Measurements from ENCODE around the gene TINAGL1.

Gene TINAGL1

GRCh38 chr1:31596737-31597097, 20.4 kb downstream of the TINAGL1 start:
- no peak overlapping the region for H3K4me3 ChIP-seq (ENCODE audit: low read depth, low read length)
- no peak for DNase-seq (ENCODE audit: low read depth)
- no peak for TF ChIP-seq CTCF (IDR thresholded peaks at IDR 0.05; ENCODE audit: control insufficient read depth, extremely low read depth, insufficient read depth)

DNA sequence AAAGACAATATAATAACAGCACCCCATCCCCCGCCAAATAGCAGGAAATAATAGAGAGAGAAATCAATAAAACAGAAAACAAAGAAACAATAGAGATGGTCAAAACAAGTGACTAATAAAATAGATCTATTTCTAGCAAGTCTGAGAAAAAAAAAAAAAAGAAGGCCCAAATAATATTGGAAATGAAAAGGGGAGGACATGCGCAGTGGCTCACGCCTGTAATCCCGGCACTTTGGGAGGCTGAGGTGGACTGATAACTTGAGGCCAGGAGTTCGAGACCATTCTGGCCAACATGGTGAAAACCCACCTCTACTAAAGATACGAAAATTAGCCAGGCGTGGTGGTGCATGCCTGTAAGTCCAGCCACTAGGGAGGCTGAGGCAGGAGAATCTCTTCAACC, 22.7 kb downstream of the TINAGL1 start:
- no peak overlapping the region for H3K4me3 ChIP-seq (ENCODE audit: low read depth, low read length)
- DNase-seq (ENCODE audit: low read depth): no peak
- TF ChIP-seq CTCF (IDR thresholded peaks at IDR 0.05; ENCODE audit: control insufficient read depth, extremely low read depth, insufficient read depth): no peak

DNA sequence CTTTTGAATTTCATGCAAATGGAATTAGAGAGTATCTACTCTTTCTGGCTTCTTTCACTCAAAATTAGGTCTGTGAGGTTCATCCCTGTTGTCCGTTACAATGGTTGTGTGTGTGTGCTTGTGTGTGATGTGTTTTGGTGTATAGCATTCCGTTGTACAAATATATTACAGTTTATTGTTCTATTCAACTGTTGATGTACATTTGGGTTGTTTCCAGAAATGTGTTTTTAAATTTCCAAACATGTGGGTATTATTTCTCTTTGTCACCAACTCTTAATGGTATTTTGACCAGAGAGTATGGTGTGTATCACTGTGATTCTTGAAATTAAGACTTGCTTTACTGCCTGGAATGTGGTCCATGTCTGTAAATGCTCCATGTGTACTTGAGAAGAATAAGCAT, 24.3 kb downstream of the TINAGL1 start:
- no peak overlapping the region for H3K4me3 ChIP-seq (ENCODE audit: low read depth, low read length)
- TF ChIP-seq CTCF (IDR thresholded peaks at IDR 0.05; ENCODE audit: control insufficient read depth, extremely low read depth, insufficient read depth): no peak
- DNase-seq (ENCODE audit: low read depth): no peak

DNA sequence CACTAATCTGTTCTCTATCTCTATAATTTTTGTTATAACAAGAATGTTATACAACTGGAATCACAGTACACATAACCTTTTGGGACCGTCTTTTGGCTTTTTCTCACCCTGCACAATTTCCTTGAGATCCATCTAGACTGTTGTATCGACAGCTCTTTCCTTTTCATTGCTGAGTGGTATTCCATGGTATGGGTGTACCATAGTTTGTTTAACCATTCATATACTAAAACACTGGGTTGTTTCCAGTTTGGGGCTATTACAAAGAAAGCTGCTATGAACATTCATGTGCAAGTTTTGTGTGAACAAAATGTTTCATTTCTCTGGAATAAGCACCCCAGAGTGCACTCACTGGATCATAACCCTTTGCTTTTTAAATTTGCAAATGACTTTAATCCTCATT, 25.8 kb downstream of the TINAGL1 start:
- H3K4me3 ChIP-seq (ENCODE audit: low read depth, low read length): no peak overlapping the region
- TF ChIP-seq CTCF (IDR thresholded peaks at IDR 0.05; ENCODE audit: control insufficient read depth, extremely low read depth, insufficient read depth): no peak
- no peak for DNase-seq (ENCODE audit: low read depth)

DNA sequence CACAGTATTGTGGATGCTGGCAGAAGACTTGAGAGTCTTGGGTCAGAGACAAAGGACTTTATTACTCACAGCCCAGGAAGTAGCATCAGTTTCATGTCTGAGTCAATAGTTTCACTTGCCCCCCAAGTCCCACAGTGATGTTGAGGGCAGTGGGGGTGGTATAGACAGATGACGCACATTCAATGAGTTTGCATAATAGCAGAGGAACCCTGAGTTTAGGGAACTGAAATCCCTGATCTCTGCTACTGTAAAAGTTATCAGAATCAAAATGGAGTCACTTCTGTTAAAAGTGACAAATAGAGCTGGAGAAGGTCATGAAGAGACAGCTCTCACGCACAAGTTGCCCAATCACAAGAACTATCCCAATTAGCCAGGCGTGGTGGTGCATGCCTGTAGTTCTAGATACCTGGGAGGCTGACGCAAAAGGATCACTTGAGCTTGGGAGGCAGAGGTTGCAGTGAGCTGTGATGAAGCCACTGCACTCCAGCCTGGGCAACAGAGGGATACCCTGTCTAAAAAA, 29.7 kb downstream of the TINAGL1 start:
- H3K4me3 ChIP-seq (ENCODE audit: low read depth, low read length): no peak overlapping the region
- no peak for TF ChIP-seq CTCF (IDR thresholded peaks at IDR 0.05; ENCODE audit: control insufficient read depth, extremely low read depth, insufficient read depth)
- no peak for DNase-seq (ENCODE audit: low read depth)

DNA sequence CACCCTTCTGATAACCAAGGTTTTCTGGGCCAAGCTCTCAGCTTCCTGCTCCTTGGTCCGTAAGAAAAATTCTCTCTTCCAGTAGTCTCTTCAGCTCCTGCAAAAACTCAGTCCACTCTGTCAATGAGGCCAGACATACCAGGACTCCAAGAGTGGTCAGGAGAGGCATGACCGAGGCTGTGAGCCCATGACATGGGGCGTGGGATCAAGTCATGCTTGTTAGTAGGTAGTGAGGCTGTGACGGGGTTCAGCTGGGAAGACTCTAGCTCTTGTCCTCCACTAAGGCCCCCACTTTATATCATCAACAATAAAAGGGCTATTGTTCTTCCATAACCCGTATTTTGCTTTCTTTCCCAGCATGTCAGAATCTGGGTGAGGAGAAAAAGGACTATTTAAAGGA, 31.0 kb downstream of the TINAGL1 start:
- DNase-seq (ENCODE audit: low read depth): no peak
- H3K4me3 ChIP-seq (ENCODE audit: low read depth, low read length): no peak overlapping the region
- no peak for TF ChIP-seq CTCF (IDR thresholded peaks at IDR 0.05; ENCODE audit: control insufficient read depth, extremely low read depth, insufficient read depth)

DNA sequence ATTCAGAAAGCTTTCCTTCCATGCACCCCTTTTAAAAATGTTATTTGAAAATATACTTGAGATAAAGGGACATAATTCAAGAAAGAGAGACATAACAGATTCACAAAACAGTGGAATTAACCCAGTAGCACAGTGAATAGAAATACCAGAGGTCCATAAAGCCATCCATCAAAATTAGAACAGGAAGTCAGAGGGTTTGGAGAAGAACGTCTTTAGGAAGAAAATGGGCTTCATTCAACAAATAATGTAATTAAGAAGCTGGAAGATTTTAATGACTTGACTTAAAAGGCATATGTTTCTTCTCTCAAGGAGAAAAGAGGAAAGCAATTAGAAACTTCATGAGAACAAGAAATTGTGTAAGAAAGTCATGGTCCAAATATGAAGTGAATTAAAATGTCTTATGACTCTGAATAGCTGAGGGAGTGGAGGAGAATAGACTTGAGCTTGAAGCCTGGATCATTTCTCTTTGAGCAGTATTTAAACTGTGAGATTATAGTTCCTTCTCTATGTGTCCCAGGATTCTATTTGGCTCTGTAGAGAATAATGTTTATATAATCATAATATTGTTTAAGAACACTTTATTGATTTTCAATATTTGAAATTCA, 33.3 kb downstream of the TINAGL1 start:
- no peak for DNase-seq (ENCODE audit: low read depth)
- no peak for TF ChIP-seq CTCF (IDR thresholded peaks at IDR 0.05; ENCODE audit: control insufficient read depth, extremely low read depth, insufficient read depth)
- no peak overlapping the region for H3K4me3 ChIP-seq (ENCODE audit: low read depth, low read length)

Measured in LNCaP clone FGC (cell line).